Tibial nerve (tissue), 4 donors: Measurements from ENCODE around the gene CLIC1. TPM values are rescaled to one million over a fixed set of nuclear protein-coding genes. Genes with fewer than 3 reads are reported as not detected.

Source experiments
- DNase-seq, 2 donors: peaks; one replicate each; pipeline ENCODE4 v3.0.0-alpha.2; 2019; ENCODE audit warnings: low spot score in 2 of 2
- H3K27ac ChIP-seq, 4 donors: fragments of 200-600 bp; sonication (generic) in 3 of 4; one replicate each; pipeline ENCODE4 v1.5.1; 2017 to 2019; ENCODE audit warnings: mild to moderate bottlenecking in 1 of 4
- H3K27me3 ChIP-seq, 2 donors: fragments of 200-600 bp; sonication (generic) in 1 of 2; one replicate each; pipeline versions ENCODE4 v1.5.1 to v1.6.0; 2017 to 2019
- H3K36me3 ChIP-seq, 3 donors: fragments of 200-600 bp; sonication (generic); one replicate each; pipeline ENCODE4 v1.5.1; 2018 to 2019
- H3K4me1 ChIP-seq, 4 donors: fragments of 200-600 bp; sonication (generic) in 3 of 4; one replicate each; pipeline ENCODE4 v1.5.1; 2017 to 2019
- H3K4me3 ChIP-seq, 4 donors: fragments of 200-600 bp; sonication (generic) in 3 of 4; one replicate each; pipeline ENCODE4 v1.5.1; 2017 to 2019; ENCODE audit warnings: mild to moderate bottlenecking in 1 of 4, moderate library complexity in 1 of 4
- H3K9me3 ChIP-seq, 4 donors: fragments of 200-600 bp; sonication (generic) in 3 of 4; one replicate each; pipeline ENCODE4 v1.5.1; 2017 to 2019
- CTCF ChIP-seq, 5 experiments: fragments of 200-600 bp in 3 of 5; fragments of 450-650 bp in 2 of 5; sonication (generic) in 3 of 5; IDR thresholded peaks; one replicate each; pipeline ENCODE4 v1.5.1; 2016 to 2019; ENCODE audit warnings: antibody characterized with exemption in 5 of 5, mild to moderate bottlenecking in 3 of 5, moderate library complexity in 2 of 5
- EP300 ChIP-seq, 2 donors: sonication (generic); formaldehyde crosslinking; IDR thresholded peaks; one replicate each; pipeline ENCODE4 v1.6.1; 2017; ENCODE audit warnings: antibody characterized with exemption in 2 of 2, mild to moderate bottlenecking in 1 of 2
- POLR2A ChIP-seq, 2 donors: fragments of 450-650 bp; IDR thresholded peaks; one replicate each; pipeline ENCODE4 v1.6.1; 2017; ENCODE audit warnings: antibody characterized with exemption in 2 of 2, mild to moderate bottlenecking in 2 of 2, moderate library complexity in 2 of 2
- WGBS, 2 donors: methylation state at CpG; one replicate each; pipeline ENCODE4 v1.1.5; 2018; 5-methylcytosine and 5-hydroxymethylcytosine counted together
- total RNA-seq, 4 donors: library from RNA; depleted of rRNA; stranded (reverse); fragments of >200 nt; gene quantifications; one replicate each; pipeline ENCODE4 v1.1.0, GENCODE V29; 2016

Gene CLIC1
- total RNA-seq, 4 donors from 2014 or later, result 216 to 341 (median 246) TPM

GRCh38 chr6:31764198-31764597 is 27.9 kb upstream of the CLIC1 start:
- DNase-seq, result no peak
- Histone ChIP-seq H3K27me3 (no peaks in the 10 kb centered on the region), H3K9me3 (no peaks in the 10 kb centered on the region), H3K4me1 (peaks cover 0 to 21% (median 0%) of the 10 kb centered on the region in 4 donors), H3K4me3 (no peak overlapping the region), H3K27ac (no peak overlapping the region), H3K36me3 (peaks cover 0 to 37% (median 0%) of the 10 kb centered on the region in 3 donors)
- no peak for TF ChIP-seq POLR2A (IDR thresholded peaks at IDR 0.05)
- no peak for TF ChIP-seq EP300 (IDR thresholded peaks at IDR 0.05)
- TF ChIP-seq CTCF (IDR thresholded peaks at IDR 0.05), result no peak
- WGBS, 2 donors, result 81 to 84% methylated on average over 4 of the region's 4 CpGs

GRCh38 chr6:31763619-31763940 is 27.2 kb upstream of the CLIC1 start:
- TF ChIP-seq CTCF (IDR thresholded peaks at IDR 0.05) (no peak), EP300 (IDR thresholded peaks at IDR 0.05) (no peak), POLR2A (IDR thresholded peaks at IDR 0.05) (no peak)
- Histone ChIP-seq H3K36me3 (peaks cover 0 to 44% (median 0%) of the 10 kb centered on the region in 3 donors), H3K27ac (peak overlapping the region in 2 of 4 donors; percentile 54 to 61), H3K4me3 (no peak overlapping the region), H3K27me3 (no peaks in the 10 kb centered on the region), H3K9me3 (no peaks in the 10 kb centered on the region), H3K4me1 (peaks cover 0 to 21% (median 0%) of the 10 kb centered on the region in 4 donors)
- no peak for DNase-seq
- WGBS, 2 donors, result 5 to 10% methylated on average over 1 of the region's 1 CpG

GRCh38 chr6:31762878-31763618 is 26.7 kb upstream of the CLIC1 start:
- DNase-seq, result no peak
- TF ChIP-seq CTCF (IDR thresholded peaks at IDR 0.05) (no peak), POLR2A (IDR thresholded peaks at IDR 0.05) (no peak), EP300 (IDR thresholded peaks at IDR 0.05) (no peak)
- WGBS, 2 donors, result 40 to 61% methylated on average over 4 to 7 of the region's 8 CpGs
- Histone ChIP-seq H3K27ac (peak overlapping the region in 2 of 4 donors; percentile 54 to 61), H3K4me3 (no peak overlapping the region), H3K36me3 (peaks cover 0 to 45% (median 0%) of the 10 kb centered on the region in 3 donors), H3K9me3 (no peaks in the 10 kb centered on the region), H3K4me1 (peaks cover 0 to 21% (median 0%) of the 10 kb centered on the region in 4 donors), H3K27me3 (no peaks in the 10 kb centered on the region)

- Histone ChIP-seq H3K36me3 (peaks cover 0 to 45% (median 0%) of the 10 kb centered on the region in 3 donors), H3K4me3 (no peak within 1 kb of the TSS), H3K27me3 (no peaks in the 10 kb centered on the region), H3K4me1 (peaks cover 0 to 21% (median 0%) of the 10 kb centered on the region in 4 donors), H3K9me3 (no peaks in the 10 kb centered on the region), H3K27ac (peak within 1 kb of the TSS in 2 of 4 donors; percentile 54 to 61)
- WGBS, 2 donors, result 76 to 77% methylated on average over 4 of the region's 4 CpGs
- DNase-seq, result no peak
- TF ChIP-seq EP300 (IDR thresholded peaks at IDR 0.05), result no peak
- no peak for TF ChIP-seq POLR2A (IDR thresholded peaks at IDR 0.05)
- TF ChIP-seq CTCF (IDR thresholded peaks at IDR 0.05), result no peak
Observed at GRCh38 chr6:31762356-31762755, 26.0 kb upstream of the CLIC1 start, which contains the start of gene SAPCD1. SAPCD1 (plus strand) TSS chr6:31762656; CDS start chr6:31763055, 399 bp downstream.

GRCh38 chr6:31761343-31761742 is 25.0 kb upstream of the CLIC1 start:
- DNase-seq, result no peak
- peaks cover 0 to 16% (median 0%) of the 10 kb centered on the region in 4 donors for H3K4me1 ChIP-seq
- no peak for TF ChIP-seq CTCF (IDR thresholded peaks at IDR 0.05)
- TF ChIP-seq POLR2A (IDR thresholded peaks at IDR 0.05), result no peak
- no peak for TF ChIP-seq EP300 (IDR thresholded peaks at IDR 0.05)
- no peak overlapping the region for H3K27ac ChIP-seq
- 89 to 93% methylated on average over 8 of the region's 8 CpGs for WGBS, 2 donors
- peaks cover 0 to 45% (median 0%) of the 10 kb centered on the region in 3 donors for H3K36me3 ChIP-seq
- no peaks in the 10 kb centered on the region for H3K27me3 ChIP-seq
- H3K4me3 ChIP-seq, result no peak overlapping the region
- no peaks in the 10 kb centered on the region for H3K9me3 ChIP-seq
